HFF-Myc (cell line): Measurements from ENCODE around the gene RAB3GAP1.

ENCODE experiments used
- DNase-seq: peaks from one replicate; pipeline ENCODE4 v3.0.0-alpha.2; 2011; ENCODE audit warnings: low read depth; ENCODE audit errors: extremely low read depth
- H3K4me3 ChIP-seq: replicated peaks from 2 replicates; pipeline ENCODE4 v1.5.1; 2011; ENCODE audit warnings: low read depth, mild to moderate bottlenecking, control low read depth, low read length
- TF ChIP-seq, protein P1 (sequence below): IDR thresholded peaks from 2 replicates; pipeline ENCODE4 v1.5.1; 2012; ENCODE audit warnings: mild to moderate bottlenecking, low read depth, low read length, control low read depth; ENCODE audit errors: missing control alignments

RAB3GAP1 gene

DNA sequence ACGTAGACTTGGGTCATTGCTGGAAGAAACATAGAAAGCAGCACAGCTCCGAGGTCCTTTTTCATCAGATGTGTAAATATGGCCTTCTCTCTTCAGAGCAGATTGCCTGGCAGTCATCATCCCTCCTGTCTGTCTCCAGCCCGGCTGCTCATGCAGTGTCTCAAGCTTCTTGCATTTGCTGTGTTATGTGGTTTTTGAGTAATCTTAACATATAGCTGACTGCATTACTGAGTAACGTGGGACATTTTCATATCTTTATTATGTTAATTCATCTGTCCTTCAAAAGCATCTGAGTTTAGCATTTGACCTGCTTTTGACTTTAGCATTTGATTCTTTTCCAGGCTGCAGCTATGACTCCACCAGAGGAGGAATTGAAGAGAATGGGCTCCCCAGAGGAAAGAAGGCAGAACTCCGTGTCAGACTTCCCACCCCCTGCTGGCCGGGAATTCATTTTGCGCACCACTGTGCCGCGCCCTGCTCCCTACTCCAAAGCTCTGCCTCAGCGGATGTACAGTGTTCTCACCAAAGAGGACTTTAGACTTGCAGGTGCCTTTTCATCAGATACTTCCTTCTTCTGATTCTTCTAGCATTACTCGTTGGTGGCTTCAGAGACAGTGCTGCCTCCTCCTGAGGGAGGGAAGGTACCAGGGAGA lies 116.2 kb downstream of the RAB3GAP1 start:
- no peak for DNase-seq
- TF ChIP-seq, protein P1, sequence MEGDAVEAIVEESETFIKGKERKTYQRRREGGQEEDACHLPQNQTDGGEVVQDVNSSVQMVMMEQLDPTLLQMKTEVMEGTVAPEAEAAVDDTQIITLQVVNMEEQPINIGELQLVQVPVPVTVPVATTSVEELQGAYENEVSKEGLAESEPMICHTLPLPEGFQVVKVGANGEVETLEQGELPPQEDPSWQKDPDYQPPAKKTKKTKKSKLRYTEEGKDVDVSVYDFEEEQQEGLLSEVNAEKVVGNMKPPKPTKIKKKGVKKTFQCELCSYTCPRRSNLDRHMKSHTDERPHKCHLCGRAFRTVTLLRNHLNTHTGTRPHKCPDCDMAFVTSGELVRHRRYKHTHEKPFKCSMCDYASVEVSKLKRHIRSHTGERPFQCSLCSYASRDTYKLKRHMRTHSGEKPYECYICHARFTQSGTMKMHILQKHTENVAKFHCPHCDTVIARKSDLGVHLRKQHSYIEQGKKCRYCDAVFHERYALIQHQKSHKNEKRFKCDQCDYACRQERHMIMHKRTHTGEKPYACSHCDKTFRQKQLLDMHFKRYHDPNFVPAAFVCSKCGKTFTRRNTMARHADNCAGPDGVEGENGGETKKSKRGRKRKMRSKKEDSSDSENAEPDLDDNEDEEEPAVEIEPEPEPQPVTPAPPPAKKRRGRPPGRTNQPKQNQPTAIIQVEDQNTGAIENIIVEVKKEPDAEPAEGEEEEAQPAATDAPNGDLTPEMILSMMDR = peak; percentile 8
- H3K4me3 ChIP-seq = no peak overlapping the region

DNA sequence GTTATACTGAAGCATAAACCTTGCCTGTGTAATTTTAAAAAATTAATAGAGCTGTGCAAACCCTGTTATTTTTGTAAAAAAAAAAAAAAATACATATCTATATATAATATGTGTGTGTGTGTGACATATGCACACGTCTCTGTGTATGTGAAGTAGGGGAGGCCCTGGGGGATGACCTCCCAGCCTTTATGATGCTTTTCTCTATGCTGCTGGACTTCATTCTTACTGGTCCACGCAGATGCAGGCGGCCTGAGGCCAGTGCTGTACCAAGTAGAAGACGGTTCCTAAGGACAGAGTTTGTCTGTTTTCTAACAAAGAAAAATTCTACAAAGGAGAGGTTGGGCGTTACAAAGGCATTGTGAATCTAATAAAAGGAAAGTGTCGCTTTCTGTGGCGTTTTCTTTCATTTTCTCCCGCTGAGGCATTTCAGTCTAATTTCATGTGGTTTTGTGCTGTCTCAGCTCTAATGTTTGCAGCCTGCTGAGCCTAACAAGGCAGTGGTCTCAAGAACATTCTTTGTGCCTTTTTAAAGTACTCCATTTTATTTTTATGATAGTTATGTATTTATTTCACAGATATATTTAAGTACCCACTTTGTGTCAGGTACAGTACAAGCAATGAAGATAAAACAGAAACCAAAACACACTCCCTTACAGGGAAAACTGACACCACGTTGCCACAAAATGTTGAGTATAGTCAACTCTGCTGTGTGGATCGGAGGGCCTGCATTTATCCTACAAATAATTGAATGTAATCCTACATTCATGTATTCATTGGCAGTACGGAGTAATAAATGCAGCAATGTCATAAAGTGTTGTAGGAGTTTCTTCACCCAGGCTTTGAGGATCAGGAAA lies 118.0 kb downstream of the RAB3GAP1 start:
- TF ChIP-seq, protein P1 = no peak
- H3K4me3 ChIP-seq = no peak overlapping the region
- DNase-seq = no peak

DNA sequence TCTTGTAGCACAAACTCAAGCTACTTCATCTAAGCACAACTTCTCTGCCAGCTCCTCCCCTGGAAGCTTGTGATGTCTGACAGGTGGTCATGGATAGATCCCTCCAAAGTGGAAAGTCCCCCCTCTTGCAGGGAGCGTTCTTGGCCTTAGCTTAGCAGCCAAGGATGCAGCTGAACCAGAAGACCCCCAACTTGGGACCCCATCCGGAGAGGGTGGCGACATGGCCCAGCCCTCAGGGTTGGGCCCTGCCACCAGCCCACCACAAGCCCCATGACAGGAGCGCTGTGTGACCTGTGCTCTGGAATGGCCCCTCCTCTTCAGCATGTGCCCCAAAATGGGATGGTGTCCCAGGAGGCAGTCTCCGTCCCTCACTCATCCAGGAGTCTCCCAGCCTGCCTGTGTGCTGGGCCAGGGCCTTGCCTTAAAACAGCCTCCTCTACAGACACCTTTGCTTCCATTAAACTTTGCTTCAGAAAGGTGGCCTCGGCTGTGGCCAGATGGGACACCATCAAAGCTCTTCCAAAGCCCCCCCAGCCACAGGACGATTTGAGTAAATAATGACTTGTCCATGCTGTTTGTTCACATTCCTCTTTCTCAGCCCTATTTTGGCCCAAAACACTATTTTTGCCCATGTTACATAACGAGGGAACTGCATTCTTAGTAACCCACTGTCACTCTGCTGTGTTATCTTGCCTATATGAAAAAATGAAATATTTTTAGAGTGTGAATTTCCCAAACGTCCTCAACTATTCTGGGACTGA lies 122.1 kb downstream of the RAB3GAP1 start:
- TF ChIP-seq, protein P1 = no peak
- H3K4me3 ChIP-seq = no peak overlapping the region
- no peak for DNase-seq

DNA sequence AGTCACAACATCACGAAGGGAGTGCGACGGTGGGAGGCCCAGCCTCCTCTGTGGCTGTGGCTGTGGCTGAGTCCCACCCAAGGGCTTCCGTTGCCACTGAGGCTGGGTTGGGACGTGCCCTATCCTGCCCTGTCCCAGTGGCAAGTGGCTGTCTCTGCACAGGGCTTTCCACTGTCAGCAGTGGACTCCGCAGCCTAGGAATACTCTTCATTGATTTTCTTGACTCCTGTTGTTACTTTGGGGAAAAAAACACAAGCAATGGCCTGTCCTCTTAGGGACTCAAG lies 122.7 kb downstream of the RAB3GAP1 start:
- no peak for DNase-seq
- TF ChIP-seq, protein P1 = no peak
- H3K4me3 ChIP-seq = no peak overlapping the region

- DNase-seq = no peak
- TF ChIP-seq, protein P1 = no peak
- no peak overlapping the region for H3K4me3 ChIP-seq
Observed at GRCh38 chr2:135175177-135175576, 123.1 kb downstream of the RAB3GAP1 start.

DNA sequence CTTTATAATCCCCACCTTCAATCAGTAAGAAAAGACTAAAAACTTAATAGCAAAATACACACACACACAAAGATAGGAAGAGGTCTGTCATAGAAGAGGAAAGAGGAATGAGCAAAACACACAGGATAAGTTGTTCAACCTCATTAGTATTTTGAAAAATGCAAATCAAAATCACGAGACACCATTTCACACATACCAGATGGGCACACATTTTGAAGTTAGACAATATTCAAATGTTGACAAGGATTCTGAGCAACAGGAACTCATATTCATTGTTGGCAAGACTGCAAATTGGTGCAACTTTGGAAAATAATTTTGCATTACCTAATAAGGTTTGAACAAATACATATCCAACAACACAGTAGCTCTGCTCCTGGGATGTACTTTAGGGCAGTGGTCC lies 127.6 kb downstream of the RAB3GAP1 start:
- H3K4me3 ChIP-seq = no peak overlapping the region
- no peak for DNase-seq
- TF ChIP-seq, protein P1 = no peak
